ENCODE measurements around the gene PDE3A. TPM values are rescaled to one million over a fixed set of nuclear protein-coding genes. Genes with fewer than 3 reads are reported as not detected.

PDE3A gene
- polyA plus RNA-seq, 1 of the 3 experiments (the other 2 are of a cell fraction): 0.67 TPM

GRCh38 chr12:20477255-20477654, 108.9 kb downstream of the PDE3A start:
- Histone ChIP-seq H3K9me3 (no peaks in the 10 kb centered on the region; the same call in 1 of the 2 replicates), H3K4me1 (ENCODE audit: control insufficient read depth in 1 of 2, insufficient read depth in 2 of 2, low read depth in 1 of 2, low read length in 1 of 2) (no peaks in the 10 kb centered on the region; a peak in 1 of 4 replicates), H3K9ac (no peak overlapping the region), H3K4me2 (no peak overlapping the region), H3K9me2 (no peaks in the 10 kb centered on the region), H3K4me3 (ENCODE audit: low read depth in 2 of 2, low read length in 1 of 2) (no peak overlapping the region), H3F3A (replicated peaks; ENCODE audit: insufficient read depth) (peaks cover 7% of the 10 kb centered on the region), H3K36me3 (replicated peaks in 1 of 2; ENCODE audit: control insufficient read depth in 1 of 2, insufficient read depth in 2 of 2, low read length in 1 of 2) (no peaks in the 10 kb centered on the region), H4K20me1 (ENCODE audit: insufficient read depth) (no peaks in the 10 kb centered on the region), H3K79me2 (ENCODE audit: insufficient read depth) (peaks cover 29% of the 10 kb centered on the region), H3K27ac (ENCODE audit: low read depth in 2 of 2, low read length in 1 of 2) (no peak overlapping the region), H2AFZ (ENCODE audit: low read depth) (no peak overlapping the region), H3K27me3 (ENCODE audit: insufficient read depth) (no peaks in the 10 kb centered on the region)
- POLR2A ChIA-PET: no interaction called here
- CTCF ChIA-PET: interaction anchor here (1.0 kb wide), 1 partner anchor 13 kb away, joined by 4 read pairs; no protein-coding TSS in a partner anchor
- DNase-seq: no peak
- 93% methylated on average over 5 of the region's 5 CpGs for WGBS (ENCODE audit: low lambda C conversion rate)
- TF ChIP-seq RFX5 (IDR thresholded peaks at IDR 0.05; ENCODE audit: low read length) (no peak), MXI1 (IDR thresholded peaks at IDR 0.05; ENCODE audit: low read depth, low read length) (no peak), CHD2 (IDR thresholded peaks at IDR 0.05; ENCODE audit: low read length, partially characterized antibody) (no peak), FOSL2 (IDR thresholded peaks at IDR 0.05; ENCODE audit: borderline replicate concordance, low read depth) (no peak), FOXM1 (IDR thresholded peaks at IDR 0.05; ENCODE audit: low read depth) (no peak), ELF1 (IDR thresholded peaks at IDR 0.05) (no peak), NFIC (IDR thresholded peaks at IDR 0.05; ENCODE audit: borderline replicate concordance) (no peak), TCF12 (IDR thresholded peaks at IDR 0.05) (no peak), EP300 (IDR thresholded peaks at IDR 0.05; ENCODE audit: borderline replicate concordance in 1 of 2, low read depth in 1 of 2, low read length in 1 of 2) (no peak), CTCF (IDR thresholded peaks at IDR 0.05) (no peak), TEAD4 (IDR thresholded peaks at IDR 0.05; ENCODE audit: borderline replicate concordance, insufficient read depth) (no peak)

- no peak overlapping the region for H3K27ac ChIP-seq (ENCODE audit: low read depth in 2 of 2, low read length in 1 of 2)
- no peaks in the 10 kb centered on the region; a peak in 1 of 4 replicates for H3K4me1 ChIP-seq (ENCODE audit: control insufficient read depth in 1 of 2, insufficient read depth in 2 of 2, low read depth in 1 of 2, low read length in 1 of 2)
- no peaks in the 10 kb centered on the region for H4K20me1 ChIP-seq (ENCODE audit: insufficient read depth)
- no peak overlapping the region for H3K4me2 ChIP-seq
- H3K79me2 ChIP-seq (ENCODE audit: insufficient read depth): peaks cover 29% of the 10 kb centered on the region
- POLR2A ChIA-PET: no interaction called here
- DNase-seq: no peak
- CTCF ChIA-PET: interaction anchor here (1.0 kb wide), 1 partner anchor 14 kb away, joined by 4 read pairs; no protein-coding TSS in a partner anchor
- H3K9me2 ChIP-seq: no peaks in the 10 kb centered on the region
- H3K9me3 ChIP-seq: no peaks in the 10 kb centered on the region; the same call in 1 of the 2 replicates
- no peak overlapping the region for H3K4me3 ChIP-seq (ENCODE audit: low read depth in 2 of 2, low read length in 1 of 2)
- TF ChIP-seq EZH2phosphoT487 (IDR thresholded peaks at IDR 0.05; ENCODE audit: borderline replicate concordance, low read depth): no peak
- no peak for TF ChIP-seq USF1 (IDR thresholded peaks at IDR 0.05; ENCODE audit: borderline replicate concordance, low read depth)
- no peak for TF ChIP-seq FOXM1 (IDR thresholded peaks at IDR 0.05; ENCODE audit: low read depth)
- TF ChIP-seq ELF1 (IDR thresholded peaks at IDR 0.05): no peak
- no peak for TF ChIP-seq TCF12 (IDR thresholded peaks at IDR 0.05)
- no peak for TF ChIP-seq MEF2A (IDR thresholded peaks at IDR 0.05; ENCODE audit: borderline replicate concordance, low read depth)
- no peak for TF ChIP-seq FOXJ3 (CRISPR knock-in tag; IDR thresholded peaks at IDR 0.05)
- no peak for TF ChIP-seq SMC3 (IDR thresholded peaks at IDR 0.05; ENCODE audit: low read depth, low read length)
- TF ChIP-seq CHD2 (IDR thresholded peaks at IDR 0.05; ENCODE audit: low read length, partially characterized antibody): no peak
- TF ChIP-seq MXI1 (IDR thresholded peaks at IDR 0.05; ENCODE audit: low read depth, low read length): no peak
- TF ChIP-seq USF2 (IDR thresholded peaks at IDR 0.05; ENCODE audit: borderline replicate concordance, low read depth, low read length): no peak
- TF ChIP-seq TEAD4 (IDR thresholded peaks at IDR 0.05; ENCODE audit: borderline replicate concordance, insufficient read depth): no peak
- no peak for TF ChIP-seq RCOR1 (IDR thresholded peaks at IDR 0.05; ENCODE audit: low read length)
- TF ChIP-seq MAX (IDR thresholded peaks at IDR 0.05; ENCODE audit: low read depth): no peak
- no peak for TF ChIP-seq PBX3 (IDR thresholded peaks at IDR 0.05)
- no peak for TF ChIP-seq POLR2AphosphoS5 (IDR thresholded peaks at IDR 0.05; ENCODE audit: low read depth, low read length)
- TF ChIP-seq RFX5 (IDR thresholded peaks at IDR 0.05; ENCODE audit: low read length): no peak
- TF ChIP-seq EP300 (IDR thresholded peaks at IDR 0.05; ENCODE audit: borderline replicate concordance in 1 of 2, low read depth in 1 of 2, low read length in 1 of 2): no peak
- no peak overlapping the region for H2AFZ ChIP-seq (ENCODE audit: low read depth)
- H3K9ac ChIP-seq: no peak overlapping the region
- no peaks in the 10 kb centered on the region for H3K27me3 ChIP-seq (ENCODE audit: insufficient read depth)
- 94% methylated on average over 4 of the region's 4 CpGs for WGBS (ENCODE audit: low lambda C conversion rate)
- H3F3A ChIP-seq (replicated peaks; ENCODE audit: insufficient read depth): peaks cover 9% of the 10 kb centered on the region
- H3K36me3 ChIP-seq (replicated peaks in 1 of 2; ENCODE audit: control insufficient read depth in 1 of 2, insufficient read depth in 2 of 2, low read length in 1 of 2): no peaks in the 10 kb centered on the region
These were observed 109.3 kb downstream of the PDE3A start for GRCh38 chr12:20477672-20478071.

All from SK-N-SH (cell line).